22Rv1 (cell line): ENCODE data around the gene LUZP1.

Source experiments
- ZFX ChIP-seq: fragments of 450-650 bp; IDR thresholded peaks from 2 replicates; pipeline ENCODE4 v1.6.1; 2017; ENCODE audit warnings: antibody characterized with exemption, borderline replicate concordance
- TF ChIP-seq, protein P1 (sequence below): fragments of 450-650 bp; IDR thresholded peaks from 2 replicates; pipeline ENCODE4 v1.5.1; 2017; ENCODE audit warnings: mild to moderate bottlenecking

DNA sequence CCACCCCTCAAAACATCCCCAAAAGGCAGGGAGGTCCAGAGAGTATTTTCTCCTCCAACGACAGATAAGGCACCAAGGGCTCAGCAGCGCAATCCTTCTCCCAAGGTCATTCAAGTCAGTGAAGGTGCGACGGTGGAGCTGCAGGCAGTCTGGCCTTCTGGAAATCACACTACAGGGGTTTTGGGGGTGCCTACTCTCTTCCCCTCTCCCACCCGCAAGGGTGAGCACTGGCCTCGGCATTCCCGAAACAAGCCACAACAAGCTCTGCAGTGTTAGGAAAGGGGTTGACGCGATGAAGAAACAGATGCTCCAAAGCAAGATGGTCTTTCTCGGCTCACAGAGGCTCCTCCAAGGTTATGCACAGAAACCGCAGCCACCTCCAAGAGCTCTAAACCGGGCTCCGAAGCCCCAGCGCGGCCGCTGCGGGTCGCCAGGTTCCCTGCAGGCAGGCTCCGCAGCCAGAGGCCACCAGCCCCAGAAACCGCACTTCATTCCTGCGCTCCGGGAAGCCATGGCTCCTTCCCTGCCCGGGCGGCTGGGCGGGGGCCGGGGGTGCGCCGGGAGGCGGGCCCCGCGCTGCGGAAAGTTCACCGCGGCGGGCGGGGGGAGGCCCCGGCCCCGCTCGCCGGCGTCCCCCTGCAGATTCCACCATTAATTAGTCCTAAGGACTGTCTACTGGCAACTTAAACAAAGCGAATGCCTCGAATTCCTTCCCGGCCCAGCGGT is 1.1 kb downstream of the LUZP1 start:
- TF ChIP-seq, protein P1, sequence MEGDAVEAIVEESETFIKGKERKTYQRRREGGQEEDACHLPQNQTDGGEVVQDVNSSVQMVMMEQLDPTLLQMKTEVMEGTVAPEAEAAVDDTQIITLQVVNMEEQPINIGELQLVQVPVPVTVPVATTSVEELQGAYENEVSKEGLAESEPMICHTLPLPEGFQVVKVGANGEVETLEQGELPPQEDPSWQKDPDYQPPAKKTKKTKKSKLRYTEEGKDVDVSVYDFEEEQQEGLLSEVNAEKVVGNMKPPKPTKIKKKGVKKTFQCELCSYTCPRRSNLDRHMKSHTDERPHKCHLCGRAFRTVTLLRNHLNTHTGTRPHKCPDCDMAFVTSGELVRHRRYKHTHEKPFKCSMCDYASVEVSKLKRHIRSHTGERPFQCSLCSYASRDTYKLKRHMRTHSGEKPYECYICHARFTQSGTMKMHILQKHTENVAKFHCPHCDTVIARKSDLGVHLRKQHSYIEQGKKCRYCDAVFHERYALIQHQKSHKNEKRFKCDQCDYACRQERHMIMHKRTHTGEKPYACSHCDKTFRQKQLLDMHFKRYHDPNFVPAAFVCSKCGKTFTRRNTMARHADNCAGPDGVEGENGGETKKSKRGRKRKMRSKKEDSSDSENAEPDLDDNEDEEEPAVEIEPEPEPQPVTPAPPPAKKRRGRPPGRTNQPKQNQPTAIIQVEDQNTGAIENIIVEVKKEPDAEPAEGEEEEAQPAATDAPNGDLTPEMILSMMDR: no peak
- no peak for TF ChIP-seq ZFX
